HCEC 1CT (cell line): ENCODE results near the gene ANTXR2.

Experiments
- DNase-seq: peaks from one replicate; pipeline ENCODE4 v3.0.0-alpha.2; 2017

ANTXR2 gene

DNA sequence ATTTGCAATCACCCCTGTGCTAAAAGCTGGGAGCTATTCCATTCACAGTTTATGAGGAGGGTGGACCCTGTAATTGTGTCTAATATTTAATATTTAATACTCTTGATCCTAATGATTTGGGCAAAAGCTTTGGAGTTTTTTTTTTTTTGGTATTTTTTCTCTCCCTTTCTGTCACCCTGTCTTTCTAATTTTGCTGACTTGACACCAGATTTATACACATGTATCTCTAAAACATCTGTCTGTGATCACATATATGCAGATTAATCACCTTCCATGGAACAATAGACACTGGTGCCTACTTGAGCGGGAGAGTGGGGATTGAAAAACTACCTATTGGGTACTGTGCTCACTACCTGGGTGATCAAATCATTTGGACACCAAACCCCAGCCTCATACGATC, 18.7 kb upstream of the ANTXR2 start:
- DNase-seq, result no peak

DNA sequence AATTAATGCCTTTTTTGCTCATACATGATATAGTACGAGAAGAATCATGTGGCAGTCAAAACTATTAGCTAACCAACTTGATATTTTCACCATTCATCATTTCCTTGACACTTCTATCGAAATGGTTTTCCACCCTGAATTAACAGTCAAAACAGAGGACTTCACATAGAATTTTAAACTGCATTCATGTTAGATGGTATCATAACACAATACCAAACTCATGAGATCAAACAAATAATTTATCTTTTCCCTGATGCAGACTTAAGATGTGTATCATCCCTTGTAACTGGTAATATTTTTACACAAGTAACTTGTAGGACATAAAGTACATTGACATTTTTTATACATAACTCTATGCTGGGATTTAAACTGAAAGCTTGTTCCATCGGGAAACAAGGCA, 18.2 kb upstream of the ANTXR2 start:
- peak; percentile 18 for DNase-seq

DNA sequence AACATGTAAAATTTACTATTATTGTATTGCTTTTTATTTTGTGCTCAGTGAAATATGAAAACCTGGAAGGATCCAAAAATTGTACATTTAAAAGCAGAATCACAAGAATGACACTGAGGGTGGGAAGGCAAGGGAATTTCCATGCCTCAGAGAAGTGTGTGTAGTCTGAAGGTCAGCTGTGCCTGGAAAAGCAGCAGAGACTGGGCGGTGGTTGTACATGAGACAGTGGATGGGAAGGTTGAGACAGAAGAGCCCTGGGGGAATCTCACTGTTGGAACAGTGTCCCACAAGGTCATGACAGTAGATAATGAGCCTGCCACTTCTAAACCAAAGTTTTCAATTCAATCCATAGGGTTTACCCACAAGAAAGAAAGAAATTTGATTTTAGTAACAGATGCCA, 17.1 kb upstream of the ANTXR2 start:
- DNase-seq, result no peak

DNA sequence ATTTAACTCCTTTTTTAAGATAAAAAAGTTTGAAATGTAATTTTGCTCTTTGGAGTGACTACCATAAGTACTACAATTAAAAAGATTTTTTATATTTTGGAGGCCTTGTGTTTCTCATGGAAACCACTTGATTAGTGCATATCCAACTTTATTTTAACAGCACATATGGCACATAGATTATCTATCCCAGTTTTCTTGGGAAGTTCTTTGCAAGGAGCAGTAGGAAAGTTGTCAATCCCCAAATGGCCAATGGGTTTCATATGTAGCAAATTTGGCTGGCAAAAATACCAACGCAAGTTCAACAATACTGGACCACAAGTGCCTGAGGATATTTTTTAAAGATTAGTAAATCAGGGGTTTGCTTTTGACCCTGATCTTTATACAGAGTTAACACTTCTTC, 15.4 kb upstream of the ANTXR2 start:
- DNase-seq, result no peak

DNA sequence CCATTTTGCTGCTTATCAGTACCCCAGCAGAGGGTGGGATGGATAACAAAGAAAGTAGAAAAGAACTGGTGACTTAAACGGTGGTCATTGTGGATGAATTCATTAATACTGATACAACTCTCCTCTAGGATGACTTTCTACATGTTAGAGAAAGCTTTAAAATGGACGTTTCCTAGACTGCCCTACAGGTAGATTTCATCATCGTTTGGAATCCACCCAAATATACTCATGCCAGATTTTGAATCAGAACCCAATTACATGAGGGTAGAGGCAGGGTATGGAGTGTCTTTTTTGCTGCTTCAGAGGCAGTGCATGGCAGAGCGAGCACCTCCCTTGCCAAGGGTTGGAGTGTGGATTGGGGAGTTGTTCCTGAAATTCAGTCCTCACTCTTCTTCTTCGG, 13.3 kb upstream of the ANTXR2 start:
- DNase-seq, result no peak

DNA sequence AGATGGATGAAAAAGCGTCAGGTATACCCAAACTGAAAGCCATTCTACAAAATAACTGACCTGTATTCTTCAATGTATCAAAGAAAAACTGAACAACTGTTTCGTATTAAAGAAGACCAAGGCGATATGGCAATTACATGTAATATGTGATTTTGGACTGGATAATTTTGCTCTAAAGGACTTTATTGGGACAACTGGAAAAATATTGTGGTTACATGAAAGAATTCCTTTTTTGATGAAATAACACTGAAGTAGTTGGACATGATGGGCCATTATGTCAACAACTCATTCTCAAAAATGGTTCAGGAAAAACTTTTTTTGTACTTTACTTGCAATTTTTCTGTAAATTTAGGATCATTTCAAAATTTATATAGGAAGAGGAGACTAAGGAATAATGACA, 12.1 kb upstream of the ANTXR2 start:
- DNase-seq, result no peak

DNA sequence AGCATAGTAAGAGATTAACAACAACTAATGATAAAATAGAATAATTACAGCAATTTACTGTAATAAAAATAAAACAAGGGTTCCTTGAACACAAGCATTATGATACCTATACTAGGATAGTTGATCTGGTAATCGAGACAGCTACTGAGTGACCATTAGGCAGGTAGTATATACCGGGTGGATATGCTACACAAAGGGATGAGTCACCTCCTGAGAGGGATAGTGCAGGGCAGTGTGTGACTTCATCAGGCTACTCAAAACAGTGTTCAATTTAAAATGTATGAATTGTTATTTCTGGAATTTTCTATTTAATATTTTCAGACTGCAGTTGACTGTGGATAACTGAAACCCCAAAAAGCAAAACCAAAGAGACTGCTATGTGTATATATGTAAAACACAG, 9.7 kb upstream of the ANTXR2 start:
- no peak for DNase-seq

DNA sequence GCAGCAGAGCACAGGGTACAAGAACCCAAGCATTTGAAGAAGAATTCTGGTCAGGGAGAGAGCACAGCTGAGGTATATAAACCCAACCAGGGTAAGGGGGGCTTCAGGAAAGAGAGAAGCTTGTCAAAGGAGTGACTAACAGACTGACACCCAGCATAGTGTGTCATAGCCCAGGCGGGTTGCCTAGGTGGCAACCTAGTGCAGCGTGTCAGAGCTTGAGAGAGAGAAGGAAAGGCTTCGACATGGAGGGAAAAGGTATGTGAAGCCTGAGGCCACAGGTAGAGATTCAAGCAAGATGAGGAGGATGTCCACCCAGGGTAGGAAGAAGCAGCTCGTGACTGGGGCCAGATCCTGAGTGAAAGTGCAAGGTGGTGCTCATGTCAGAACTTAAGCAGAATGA, 8.5 kb upstream of the ANTXR2 start:
- no peak for DNase-seq

DNA sequence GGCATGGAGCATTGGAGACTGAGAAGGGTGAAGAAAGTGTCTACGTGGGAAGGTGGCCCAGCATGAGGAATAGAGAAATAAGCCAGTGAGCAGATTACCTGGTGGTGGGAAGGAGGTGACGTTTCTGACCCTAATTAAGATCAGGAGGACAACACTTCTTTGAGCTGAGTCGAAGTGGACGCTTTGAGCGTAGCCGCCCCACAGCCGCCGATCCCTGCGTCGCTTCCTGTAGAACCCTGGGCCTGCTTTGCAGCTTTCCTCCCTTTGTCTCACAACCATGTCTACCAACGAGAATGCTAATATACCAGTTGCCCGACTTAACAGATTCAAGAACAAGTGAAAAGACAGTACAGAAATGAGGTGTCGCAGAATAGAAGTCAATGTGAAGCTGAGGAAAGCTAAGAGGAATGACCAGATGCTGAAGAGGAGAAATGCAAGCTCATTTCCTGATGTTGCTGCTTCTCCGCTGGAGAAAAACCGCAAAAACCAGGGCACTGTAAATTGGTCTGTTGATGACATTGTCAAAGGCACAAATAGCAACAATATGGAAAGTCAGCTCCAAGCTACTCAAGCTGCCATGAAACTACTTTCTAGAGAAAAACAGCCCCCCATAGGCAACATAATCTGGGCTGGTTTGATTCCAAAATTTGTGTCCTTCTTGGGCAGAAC, 6.4 kb upstream of the ANTXR2 start:
- DNase-seq, result no peak

DNA sequence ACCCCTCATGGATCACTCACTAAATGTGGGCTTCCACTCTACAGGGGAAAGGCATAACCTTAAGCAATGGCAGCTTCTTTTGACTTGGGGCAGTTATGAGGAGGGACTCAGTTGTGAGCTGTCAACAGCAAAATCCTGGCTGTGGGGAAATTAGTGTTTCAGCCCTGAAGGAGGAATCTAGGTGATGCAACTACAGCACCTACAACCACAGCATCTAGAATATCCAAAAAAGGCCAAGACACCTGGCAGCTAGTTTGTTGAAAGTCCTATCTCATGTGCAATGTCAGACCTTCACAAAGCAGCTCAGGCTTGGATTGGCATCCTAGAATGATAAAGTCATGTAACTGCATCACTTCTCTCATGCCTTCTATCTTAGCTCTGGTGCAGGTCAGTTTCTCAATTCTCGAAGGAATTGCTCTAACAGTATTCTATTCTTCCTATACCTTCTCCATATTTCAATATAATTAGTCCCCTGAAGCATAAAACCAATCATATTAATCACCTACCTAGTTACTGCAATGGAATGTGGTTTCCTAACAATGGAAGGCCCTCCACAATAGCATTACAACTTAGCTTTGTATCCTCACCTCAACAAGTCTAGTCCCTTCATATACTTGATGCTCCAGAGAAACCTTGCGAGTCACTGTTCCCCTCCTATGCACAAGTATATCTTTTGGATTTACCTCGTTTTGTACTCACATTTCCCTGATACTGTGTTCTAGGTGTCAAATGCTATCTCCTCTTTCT, 5.5 kb upstream of the ANTXR2 start:
- no peak for DNase-seq

DNA sequence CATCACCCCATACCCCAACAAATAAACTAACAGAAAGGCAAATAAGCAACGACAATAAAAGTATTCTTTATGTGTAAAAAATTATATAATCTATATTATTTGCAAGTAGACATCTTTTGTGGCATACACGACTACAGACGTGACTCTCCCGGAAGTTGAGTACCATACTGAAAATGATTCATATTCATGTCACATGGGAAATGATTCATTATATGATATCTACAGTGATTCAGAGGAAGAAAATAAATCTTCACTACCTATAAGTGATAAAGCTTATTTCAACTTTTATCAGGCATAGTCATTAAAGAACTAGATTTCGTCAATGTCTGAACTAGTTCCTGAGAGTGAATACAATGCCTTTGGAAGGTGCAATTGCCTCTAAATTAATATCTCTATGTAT, 4.6 kb upstream of the ANTXR2 start:
- DNase-seq, result peak; percentile 53

DNA sequence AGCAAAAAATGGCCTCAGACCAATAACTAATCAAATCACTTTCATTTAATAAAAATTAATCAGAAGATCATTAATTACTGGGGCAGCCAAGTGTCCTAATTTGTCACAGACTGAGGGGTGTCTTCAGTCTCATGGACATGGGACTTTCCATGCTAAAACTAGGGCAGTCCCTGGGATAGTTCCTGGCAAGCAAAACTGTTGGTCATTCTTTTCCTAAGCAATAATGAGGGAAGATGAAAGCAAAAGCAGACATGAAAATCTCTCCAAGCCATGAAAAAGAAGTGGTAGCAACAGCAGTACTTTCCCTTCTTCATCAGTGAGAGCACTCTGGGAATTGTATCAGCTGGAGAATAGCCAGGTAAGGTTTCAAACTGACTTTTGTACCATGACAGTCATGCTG, 3.7 kb upstream of the ANTXR2 start:
- no peak for DNase-seq

DNA sequence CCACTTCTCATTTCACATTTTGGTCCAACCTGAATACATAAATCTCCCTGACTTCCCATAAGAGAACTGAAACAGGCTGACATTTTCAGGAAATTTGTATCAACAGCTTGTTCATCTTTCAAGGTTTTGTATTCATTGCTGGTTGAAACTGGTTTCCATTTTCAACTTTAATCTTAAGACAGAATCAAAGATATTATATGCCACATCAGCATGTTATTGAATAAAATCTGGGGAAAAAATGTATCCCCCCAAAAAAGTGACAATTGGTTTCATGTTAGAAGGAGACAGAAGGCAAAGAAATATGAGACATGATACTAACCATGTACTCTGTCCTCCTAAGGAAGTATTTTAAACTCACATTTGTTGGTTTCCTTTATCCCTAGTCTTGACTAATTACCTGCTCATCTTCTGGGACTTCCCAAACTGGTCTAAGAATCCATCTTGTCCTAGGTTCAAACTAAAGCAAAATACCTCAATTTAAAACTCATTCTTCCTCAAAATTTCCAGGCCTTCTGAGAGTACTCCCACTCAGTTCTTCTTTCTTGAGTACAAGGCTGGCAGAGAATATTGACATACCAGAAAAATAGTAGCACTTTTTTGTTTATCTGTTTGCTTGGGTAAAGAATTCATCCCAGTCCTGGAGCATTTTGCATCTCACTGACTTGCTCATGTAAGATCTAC, 3.1 kb upstream of the ANTXR2 start:
- DNase-seq, result no peak

DNA sequence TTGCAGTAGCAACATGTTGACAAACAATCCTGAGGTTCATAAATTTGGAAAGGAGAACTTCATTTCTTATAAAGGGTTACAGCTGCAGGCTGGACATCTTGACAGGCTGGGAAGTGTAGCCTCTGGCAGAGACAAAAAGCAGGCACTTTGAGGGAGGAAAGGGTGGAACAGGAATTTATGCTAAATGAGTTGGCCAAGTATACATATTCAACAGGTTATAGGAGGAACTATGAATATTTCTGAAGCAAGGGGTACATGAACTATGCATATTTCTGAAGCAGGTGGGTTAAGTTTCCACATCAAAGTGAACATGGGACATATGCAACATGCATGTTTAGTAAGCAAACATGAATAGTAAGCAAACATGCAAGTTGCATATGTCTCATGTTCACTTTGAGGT, 1.6 kb upstream of the ANTXR2 start:
- DNase-seq, result no peak

DNA sequence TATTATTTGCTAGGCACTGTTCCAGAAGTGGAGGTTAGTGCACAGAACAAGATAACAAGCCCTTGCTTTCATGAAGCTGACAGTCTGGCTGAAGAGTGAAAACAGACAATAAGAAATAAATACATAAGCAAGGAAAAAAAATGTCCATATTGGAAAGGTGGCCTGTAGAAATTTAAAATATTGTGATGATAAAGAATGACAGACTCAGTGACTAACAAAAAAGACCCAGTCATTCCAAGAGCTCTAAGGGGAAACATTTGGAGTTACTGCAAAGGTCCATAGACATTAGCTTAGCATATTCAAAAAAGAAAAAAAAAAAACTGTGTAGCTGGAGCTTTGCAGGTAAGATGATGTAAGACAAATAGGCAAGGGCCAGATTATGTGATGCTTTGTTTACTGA, 1.0 kb upstream of the ANTXR2 start:
- DNase-seq, result no peak

DNA sequence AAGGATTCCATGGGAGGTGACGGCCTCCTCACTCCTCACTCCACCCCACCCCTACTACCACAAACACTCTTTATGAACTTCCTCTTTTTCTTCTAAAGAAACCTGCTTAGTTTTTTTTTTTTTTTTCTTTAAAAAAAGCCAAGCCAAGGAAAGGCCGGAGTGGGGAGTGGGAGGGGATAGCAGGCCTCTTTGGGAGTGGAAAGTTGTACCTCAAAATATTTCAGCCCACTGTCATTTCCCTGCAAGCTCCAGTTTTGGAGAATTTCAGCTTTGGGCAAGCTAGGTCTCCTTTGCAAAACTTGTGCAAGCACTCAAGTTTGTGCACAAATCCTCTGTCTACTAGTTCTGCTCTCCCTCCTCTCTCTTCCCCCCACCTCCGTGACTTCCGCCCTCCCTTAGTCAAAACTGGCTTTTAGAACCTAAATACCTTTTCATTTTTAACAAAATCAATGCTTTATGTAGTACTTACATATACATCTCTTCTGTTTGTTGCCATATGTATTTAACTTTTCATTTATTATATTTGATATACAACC, 512 bp upstream of the ANTXR2 start:
- DNase-seq, result no peak

DNA sequence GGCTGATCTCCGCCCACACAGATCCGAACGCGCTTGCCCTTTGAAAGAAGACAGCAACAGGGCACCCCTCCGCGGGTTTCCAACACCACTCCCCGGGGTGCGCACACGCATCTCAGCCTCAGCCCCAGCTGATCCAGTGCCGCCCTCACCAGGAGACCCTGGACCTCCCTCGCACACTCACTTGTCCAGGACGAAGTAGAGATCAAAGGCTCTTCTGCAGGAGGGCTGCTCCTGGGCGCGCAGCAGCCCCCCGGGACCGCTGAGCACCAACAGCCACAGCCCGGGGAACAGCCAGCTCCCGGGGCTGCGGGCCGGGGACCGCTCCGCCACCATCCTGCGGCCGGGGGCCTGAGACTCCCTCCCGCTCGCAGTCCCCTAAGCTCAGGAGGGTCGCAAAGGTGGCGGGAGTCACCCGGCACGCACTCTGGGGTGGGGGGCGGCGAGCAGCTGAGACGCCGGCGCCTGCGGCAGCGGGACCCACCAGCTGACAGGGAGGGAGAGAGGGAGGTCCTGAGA, 743 bp downstream of the ANTXR2 start:
- DNase-seq, result peak; percentile 3

DNA sequence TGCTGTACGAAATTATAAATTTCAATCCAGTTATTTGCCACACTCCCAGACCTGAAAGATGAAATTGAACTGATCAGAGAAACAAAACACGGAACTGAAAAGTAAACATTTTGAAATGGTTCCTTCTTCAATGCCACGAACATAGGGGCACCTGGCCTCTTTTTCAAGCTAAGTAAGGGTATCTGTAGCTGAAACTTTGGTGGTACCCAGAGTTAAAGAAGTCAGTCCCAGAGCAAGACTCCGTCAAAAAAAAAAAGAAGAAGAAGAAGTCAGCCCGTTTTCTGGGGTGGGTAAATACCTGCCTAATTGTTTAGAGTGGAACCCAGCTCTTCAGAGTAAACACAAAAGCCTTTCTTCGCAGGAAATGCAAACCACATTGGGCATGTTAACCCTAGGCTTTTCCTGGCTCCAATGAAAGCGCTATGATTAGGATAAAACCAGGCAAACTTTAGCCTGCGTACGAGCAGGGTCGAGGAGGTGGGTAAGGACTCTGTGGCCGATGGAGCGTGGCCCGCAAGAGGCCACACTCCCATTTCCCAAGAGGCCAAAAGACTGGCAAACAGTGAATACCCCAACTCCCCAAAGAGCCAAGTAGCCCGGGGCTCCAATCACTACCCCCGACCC, 1.3 kb downstream of the ANTXR2 start:
- no peak for DNase-seq

DNA sequence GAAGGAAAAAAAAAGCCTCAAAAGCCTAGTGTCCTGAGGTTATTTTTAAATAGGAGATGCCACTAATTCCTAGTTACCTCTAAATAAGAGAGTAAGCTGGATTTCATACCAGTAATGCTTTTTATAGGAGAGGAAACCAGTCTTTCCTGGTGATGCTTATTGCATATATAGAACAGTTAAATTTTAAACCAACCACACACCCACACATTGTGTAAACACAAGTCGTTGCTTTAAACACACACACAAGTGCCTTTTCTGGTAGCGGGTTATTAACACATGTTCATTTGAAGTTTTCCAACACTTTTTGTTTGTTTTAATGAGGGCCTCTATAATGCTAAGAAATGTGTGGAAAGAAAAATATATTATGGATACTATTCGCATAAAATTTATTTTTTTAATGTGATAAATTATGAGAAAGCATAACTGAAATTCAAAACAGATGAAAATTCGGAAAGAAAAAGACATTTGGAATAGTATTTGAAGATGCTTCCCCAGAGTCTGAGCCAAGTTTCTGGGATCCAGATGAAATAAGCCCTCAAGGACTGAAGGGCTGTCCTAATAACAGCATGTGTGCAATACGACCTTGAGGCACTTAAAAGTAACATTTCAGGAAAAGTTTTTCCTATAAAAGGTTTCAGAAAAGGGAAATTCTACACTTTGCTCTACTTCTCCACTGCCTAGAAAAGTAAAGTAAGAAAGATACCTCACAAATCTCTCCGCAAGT, 2.0 kb downstream of the ANTXR2 start:
- DNase-seq, result no peak

DNA sequence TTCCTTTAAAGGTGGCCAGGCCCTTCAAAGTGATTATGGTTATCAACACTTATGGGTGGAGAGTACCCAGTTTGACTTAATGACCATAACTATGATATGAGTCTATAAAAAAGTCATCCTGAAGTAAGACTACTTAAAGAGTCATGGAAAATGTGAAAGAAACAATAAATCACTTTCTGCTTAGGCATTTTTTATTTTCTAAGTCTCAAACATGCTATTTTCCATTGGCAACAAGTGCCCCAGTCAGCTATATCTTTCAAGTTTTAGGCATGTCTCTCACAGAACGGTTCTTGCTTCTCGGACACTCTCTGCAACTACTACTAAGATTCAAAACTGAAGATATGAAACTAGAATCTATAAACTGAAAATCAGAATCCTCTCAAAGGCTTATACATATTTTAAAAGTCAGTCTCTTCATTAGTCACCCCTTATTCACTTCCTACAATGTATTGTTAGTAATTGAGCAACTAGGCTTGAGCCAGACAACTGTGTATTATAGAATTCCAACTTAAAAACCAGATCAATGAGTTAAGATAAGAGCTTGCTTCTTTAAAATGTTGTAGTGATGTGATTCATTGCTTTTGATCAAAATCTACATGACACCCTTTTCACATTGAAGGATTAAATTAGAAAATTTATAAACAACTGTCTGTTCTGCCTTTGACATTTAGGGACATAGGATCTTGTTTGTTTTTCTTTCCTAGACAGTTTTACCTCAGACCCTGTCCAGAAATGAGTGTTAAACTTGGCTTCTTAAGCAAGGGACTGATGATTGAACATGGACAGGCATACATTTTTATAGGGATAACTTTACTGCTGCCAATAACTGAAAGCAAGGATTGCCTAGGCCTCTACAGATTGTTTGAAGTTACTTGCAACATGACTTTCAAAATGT, 2.9 kb downstream of the ANTXR2 start:
- peak; percentile 22 for DNase-seq

DNA sequence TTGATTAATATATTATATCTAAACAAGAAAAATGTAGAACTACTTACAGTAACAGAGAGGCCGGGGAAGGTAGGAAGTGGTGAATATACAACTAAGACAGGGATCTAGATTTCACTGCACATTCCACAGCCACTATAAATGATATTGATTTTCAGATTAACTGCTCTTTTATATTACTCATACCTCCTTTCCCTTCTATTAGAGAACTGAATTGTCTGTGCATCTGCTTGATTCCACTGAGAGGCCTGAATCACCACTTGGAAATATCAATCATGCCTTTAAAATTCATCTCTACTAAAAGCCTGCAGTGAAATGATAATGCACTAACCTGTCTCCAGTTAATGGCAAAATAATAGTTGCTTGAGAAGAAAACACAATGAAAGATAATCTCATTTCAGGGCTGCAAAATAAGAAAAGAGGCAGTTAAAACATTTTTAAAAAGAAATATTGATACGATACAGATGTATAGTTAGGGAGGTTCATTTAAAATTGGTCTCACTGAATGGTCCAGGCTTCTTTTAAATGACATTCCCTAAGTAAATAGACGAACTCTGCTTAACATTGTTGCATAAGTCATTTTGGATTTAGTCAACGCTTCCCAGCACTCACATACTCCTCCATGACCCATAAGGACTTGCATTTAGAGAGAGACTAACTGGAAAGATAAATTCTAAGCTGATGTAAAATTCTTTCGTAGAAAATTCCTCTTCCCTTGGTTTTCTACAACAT, 3.8 kb downstream of the ANTXR2 start:
- no peak for DNase-seq
